Neural cell (in vitro differentiated cells): ENCODE measurements around the gene PCDH9. TPM values are rescaled to one million over a fixed set of nuclear protein-coding genes. Genes with fewer than 3 reads are reported as not detected.

Source experiments
- H2AFZ ChIP-seq: fragments of 200-600, 300-800 bp; sonication (generic), shearing (Covaris generic); 2 replicates; pipeline ENCODE4 v1.6.0; 2014; ENCODE audit warnings: low read depth, mild to moderate bottlenecking, antibody characterized with exemption, low read length, moderate library complexity
- H3F3A ChIP-seq: fragments of 200-600 bp; shearing (Covaris generic); 2 replicates; pipeline ENCODE4 v1.6.1; 2016; ENCODE audit warnings: mild to moderate bottlenecking, moderate library complexity, mixed read lengths, antibody characterized with exemption, low read length; ENCODE audit not compliant: insufficient read depth, poor library complexity, severe bottlenecking
- H3K27ac ChIP-seq: fragments of 200-600, 300-800 bp; sonication (generic), shearing (Covaris generic); 2 replicates; pipeline ENCODE4 v1.5.1; 2014; ENCODE audit warnings: mild to moderate bottlenecking, low read length, moderate library complexity
- H3K27me3 ChIP-seq: fragments of 300-800, 200-600 bp; sonication (generic), shearing (Covaris generic); 2 replicates; pipeline ENCODE4 v1.6.0; 2014; ENCODE audit warnings: mild to moderate bottlenecking, low read depth, low read length, moderate library complexity; ENCODE audit not compliant: insufficient read depth
- H3K36me3 ChIP-seq: fragments of 300-800, 200-600 bp; sonication (generic), shearing (Covaris generic); 2 replicates; pipeline ENCODE4 v1.5.1; 2014; ENCODE audit warnings: mild to moderate bottlenecking, antibody characterized with exemption, low read length, moderate library complexity; ENCODE audit not compliant: insufficient read depth
- H3K4me2 ChIP-seq: fragments of 300-800, 200-600 bp; sonication (generic), shearing (Covaris generic); 2 replicates; pipeline ENCODE4 v1.6.0; 2014; ENCODE audit warnings: mild to moderate bottlenecking, low read length
- H3K4me3 ChIP-seq: fragments of 300-800, 200-600 bp; sonication (generic), shearing (Covaris generic); 2 replicates; pipeline ENCODE4 v1.5.1; 2014; ENCODE audit warnings: mild to moderate bottlenecking, low read length, moderate library complexity
- H3K79me2 ChIP-seq: fragments of 200-600 bp; shearing (Covaris generic); replicated peaks from 2 replicates; pipeline ENCODE4 v1.6.0; 2014; ENCODE audit warnings: mild to moderate bottlenecking, low read length, moderate library complexity; ENCODE audit not compliant: insufficient read depth
- H3K9ac ChIP-seq: fragments of 300-800, 200-600 bp; sonication (generic), shearing (Covaris generic); 2 replicates; pipeline ENCODE4 v1.6.1; 2016; ENCODE audit warnings: mild to moderate bottlenecking, low read length, mixed read lengths
- H3K9me2 ChIP-seq: fragments of 200-600 bp; shearing (Covaris generic); 2 replicates; pipeline ENCODE4 v1.6.1; 2016; ENCODE audit warnings: mild to moderate bottlenecking, low read length, mixed read lengths; ENCODE audit not compliant: insufficient read depth
- H3K9me3 ChIP-seq: fragments of 200-600, 300-800 bp; sonication (generic), shearing (Covaris generic); 2 replicates; pipeline ENCODE4 v1.6.1; 2016; ENCODE audit warnings: mild to moderate bottlenecking, mixed run types, low read length, moderate library complexity, mixed read lengths
- H4K20me1 ChIP-seq: fragments of 200-600 bp; shearing (Covaris generic); 2 replicates; pipeline ENCODE4 v1.6.1; 2016; ENCODE audit warnings: mild to moderate bottlenecking, mixed run types; ENCODE audit not compliant: insufficient read depth
- CTCF ChIP-seq: fragments of 450-650 bp; IDR thresholded peaks from 2 replicates; pipeline ENCODE4 v1.5.1; 2014; ENCODE audit warnings: antibody characterized with exemption, mild to moderate bottlenecking, moderate library complexity; ENCODE audit not compliant: poor library complexity, severe bottlenecking
- EP300 ChIP-seq: fragments of 450-650 bp; conservative IDR thresholded peaks from 2 replicates; pipeline ENCODE4 v1.6.1; 2014; ENCODE audit warnings: antibody characterized with exemption, mild to moderate bottlenecking, moderate library complexity; ENCODE audit not compliant: poor library complexity, severe bottlenecking
- EZH2 ChIP-seq: fragments of 200-600, 300-800 bp; shearing (Covaris generic), sonication (generic); IDR thresholded peaks from 2 replicates; pipeline ENCODE4 v1.6.1; 2014; ENCODE audit warnings: antibody characterized with exemption, low read length, borderline replicate concordance, mild to moderate bottlenecking; ENCODE audit not compliant: insufficient read depth, poor library complexity, severe bottlenecking
- MXI1 ChIP-seq: fragments of 450-650 bp; conservative IDR thresholded peaks from 2 replicates; pipeline ENCODE4 v1.6.1; 2014; ENCODE audit warnings: antibody characterized with exemption, mild to moderate bottlenecking; ENCODE audit not compliant: poor library complexity, severe bottlenecking
- POLR2AphosphoS5 ChIP-seq: IDR thresholded peaks from 2 replicates; pipeline ENCODE4 v1.6.1; 2012
- RAD21 ChIP-seq: fragments of 450-650 bp; conservative IDR thresholded peaks from 2 replicates; pipeline ENCODE4 v1.6.1; 2014; ENCODE audit warnings: antibody characterized with exemption, mild to moderate bottlenecking, moderate library complexity
- REST ChIP-seq: IDR thresholded peaks from 2 replicates; pipeline ENCODE4 v1.6.1; 2012; ENCODE audit warnings: borderline replicate concordance
- SMC3 ChIP-seq: fragments of 450-650 bp; conservative IDR thresholded peaks from 2 replicates; pipeline ENCODE4 v1.6.1; 2014; ENCODE audit warnings: antibody characterized with exemption, mild to moderate bottlenecking, moderate library complexity; ENCODE audit not compliant: poor library complexity
- TAF1 ChIP-seq: IDR thresholded peaks from 2 replicates; pipeline ENCODE4 v1.6.1; 2012; ENCODE audit warnings: low read depth
- polyA plus RNA-seq: library from polyadenylated mRNA; depleted of rRNA; stranded (reverse); fragments of >200 nt; gene quantifications from 2 replicates; pipeline ENCODE4 v1.2.3, GENCODE V29; 2014

PCDH9 gene
- polyA plus RNA-seq, 1 donor from 2014 or later, result 4.6 TPM

- no peak overlapping the region for H3K27ac ChIP-seq
- TF ChIP-seq TAF1, result no peak
Measured at GRCh38 chr13:66482836-66483235, 747.3 kb downstream of the PCDH9 start.

GRCh38 chr13:66477816-66478215, 752.3 kb downstream of the PCDH9 start:
- TF ChIP-seq EZH2 (no peak), REST (no peak), SMC3 (no peak), MXI1 (no peak), EP300 (no peak), POLR2AphosphoS5 (no peak), TAF1 (no peak)
- H3K79me2 ChIP-seq, result no peaks in the 10 kb centered on the region
- no peaks in the 10 kb centered on the region for H3K27me3 ChIP-seq
- H3K27ac ChIP-seq, result no peak overlapping the region
- H3K36me3 ChIP-seq, result no peaks in the 10 kb centered on the region
- no peak overlapping the region for H3K4me2 ChIP-seq
- no peaks in the 10 kb centered on the region for H3F3A ChIP-seq
- H3K4me3 ChIP-seq, result no peak overlapping the region
- H2AFZ ChIP-seq, result no peak overlapping the region
- no peaks in the 10 kb centered on the region for H4K20me1 ChIP-seq
- H3K9me2 ChIP-seq, result no peaks in the 10 kb centered on the region
- no peaks in the 10 kb centered on the region for H3K9me3 ChIP-seq
- H3K9ac ChIP-seq, result no peak overlapping the region

More at GRCh38 chr13:66482836-66483235, 747.3 kb downstream of the PCDH9 start:
- Histone ChIP-seq H3K4me3 (no peak overlapping the region), H3K9me2 (no peaks in the 10 kb centered on the region), H3K27me3 (no peaks in the 10 kb centered on the region), H4K20me1 (no peaks in the 10 kb centered on the region), H3F3A (no peaks in the 10 kb centered on the region), H3K4me2 (no peak overlapping the region), H2AFZ (no peak overlapping the region), H3K9ac (no peak overlapping the region), H3K9me3 (no peaks in the 10 kb centered on the region), H3K79me2 (no peaks in the 10 kb centered on the region), H3K36me3 (no peaks in the 10 kb centered on the region)

- H3K9me2 ChIP-seq, result no peaks in the 10 kb centered on the region
- H3K9ac ChIP-seq, result no peak overlapping the region
- no peak overlapping the region for H3K4me3 ChIP-seq
- no peak overlapping the region for H3K4me2 ChIP-seq
- no peaks in the 10 kb centered on the region for H3K9me3 ChIP-seq
- no peaks in the 10 kb centered on the region for H3K36me3 ChIP-seq
- H3F3A ChIP-seq, result no peaks in the 10 kb centered on the region
- no peaks in the 10 kb centered on the region for H3K79me2 ChIP-seq
- H3K27me3 ChIP-seq, result no peaks in the 10 kb centered on the region
- no peak overlapping the region for H3K27ac ChIP-seq
- H4K20me1 ChIP-seq, result no peaks in the 10 kb centered on the region
- TF ChIP-seq EP300 (no peak), EZH2 (no peak)
- no peak overlapping the region for H2AFZ ChIP-seq
Measured at GRCh38 chr13:66475061-66475460, 755.1 kb downstream of the PCDH9 start.

GRCh38 chr13:66469745-66470144, 760.4 kb downstream of the PCDH9 start:
- no peaks in the 10 kb centered on the region for H4K20me1 ChIP-seq
- H3K4me3 ChIP-seq, result no peak overlapping the region
- H3K9me2 ChIP-seq, result no peaks in the 10 kb centered on the region
- no peaks in the 10 kb centered on the region for H3K79me2 ChIP-seq
- H3K36me3 ChIP-seq, result no peaks in the 10 kb centered on the region
- peak overlapping the region; percentile 10 for H3K27ac ChIP-seq
- no peaks in the 10 kb centered on the region for H3F3A ChIP-seq
- H3K9me3 ChIP-seq, result no peaks in the 10 kb centered on the region
- H2AFZ ChIP-seq, result no peak overlapping the region
- TF ChIP-seq EZH2, result no peak
- no peak for TF ChIP-seq TAF1
- TF ChIP-seq REST, result no peak
- TF ChIP-seq RAD21, result peak; percentile 27
- peak; percentile 58 for TF ChIP-seq EP300
- peak; percentile 40 for TF ChIP-seq CTCF
- TF ChIP-seq POLR2AphosphoS5, result peak; percentile 73
- peak; percentile 18 for TF ChIP-seq SMC3
- no peak for TF ChIP-seq MXI1
- H3K4me2 ChIP-seq, result no peak overlapping the region
- H3K9ac ChIP-seq, result no peak overlapping the region
- no peaks in the 10 kb centered on the region for H3K27me3 ChIP-seq
